GM12878 (cell line): ENCODE results near the gene SIK3. TPM values are rescaled to one million over a fixed set of nuclear protein-coding genes. Genes with fewer than 3 reads are reported as not detected.

Source experiments
- ATAC-seq: fragments of 200-7000 bp; cut with Tn5 transposase; 3 replicates; pipeline ENCODE4 v1.9.1; 2020; ENCODE audit warnings: mild to moderate bottlenecking, moderate library complexity
- BruUV-seq: library from RNA; stranded (reverse); fragments of 400-500 nt; replicated peaks from 2 replicates; lab custom pipeline; 2021; lab: Mats Ljungman, UMichigan
- CTCF ChIA-PET: fragments of 300-600 bp; sonication (Branson Sonifier 250); formaldehyde crosslinking; extraction: SDS; loops from one replicate; lab custom pipeline; 2021; ENCODE audit warnings: inconsistent platforms; lab: Yijun Ruan, JAX
- POLR2A ChIA-PET: fragments of 350-600 bp; formaldehyde crosslinking; extraction: SDS; loops from one replicate; lab custom pipeline; 2021; ENCODE audit warnings: inconsistent platforms; lab: Charles Lee
- RAD21 ChIA-PET: fragments of 300-600 bp; sonication (Branson Sonifier 250); formaldehyde crosslinking; loops from one replicate; lab custom pipeline; 2023; ENCODE audit warnings: antibody characterized with exemption; ENCODE audit not compliant: unreplicated experiment; lab: Charles Lee
- SMC1A ChIA-PET: fragments of 300-600 bp; sonication (Branson Sonifier 250); formaldehyde crosslinking; loops from one replicate; lab custom pipeline; 2023; ENCODE audit not compliant: unreplicated experiment, uncharacterized antibody; lab: Charles Lee
- DNase-seq: peaks from one replicate; pipeline ENCODE4 v3.0.0-alpha.2; 2011; ENCODE audit warnings: low read depth, low spot score
- FAIRE-seq: peaks from 3 replicates; lab custom pipeline; 2011; peaks lifted over from hg19 to GRCh38; lab: Jason Lieb, UNC
- H2AFZ ChIP-seq: 2 replicates; pipeline ENCODE4 v1.6.0; 2011; ENCODE audit warnings: low read depth, low read length, control low read depth; ENCODE audit not compliant: control insufficient read depth
- H3K27ac ChIP-seq: 2 replicates; pipeline ENCODE4 v1.5.1; 2011; ENCODE audit warnings: control low read depth; ENCODE audit not compliant: control insufficient read depth, insufficient read depth
- H3K27me3 ChIP-seq, 2 experiments: replicated peaks in 1 of 2; 2 replicates each; pipeline versions ENCODE4 v1.6.0 to v1.6.1; 2011; ENCODE audit warnings: low read length in 1 of 2; ENCODE audit not compliant: control insufficient read depth in 2 of 2, insufficient read depth in 2 of 2
- H3K36me3 ChIP-seq, 2 experiments: 2 replicates each; pipeline ENCODE4 v1.5.1; 2011; ENCODE audit warnings: low read length in 1 of 2; ENCODE audit not compliant: control insufficient read depth in 2 of 2, insufficient read depth in 2 of 2
- H3K4me1 ChIP-seq: 2 replicates; pipeline ENCODE4 v1.6.1; 2011; ENCODE audit warnings: mild to moderate bottlenecking, low read length, moderate library complexity, mixed read lengths; ENCODE audit not compliant: control insufficient read depth, insufficient read depth
- H3K4me2 ChIP-seq: 2 replicates; pipeline ENCODE4 v1.6.0; 2011; ENCODE audit warnings: control low read depth; ENCODE audit not compliant: control insufficient read depth, insufficient read depth
- H3K4me3 ChIP-seq: fragments of 200-600 bp; sonication (generic); 2 replicates; pipeline ENCODE4 v1.5.1; 2016
- H3K79me2 ChIP-seq: 2 replicates; pipeline ENCODE4 v1.6.0; 2011; ENCODE audit warnings: low read length; ENCODE audit not compliant: control insufficient read depth, insufficient read depth
- H3K9ac ChIP-seq: 2 replicates; pipeline ENCODE4 v1.8.0; 2011; ENCODE audit warnings: low read length, control low read depth, mixed read lengths; ENCODE audit not compliant: control insufficient read depth, insufficient read depth
- H3K9me3 ChIP-seq: replicated peaks from 3 replicates; pipeline ENCODE4 v1.5.1; 2011; ENCODE audit warnings: mild to moderate bottlenecking, low read length; ENCODE audit not compliant: control insufficient read depth, insufficient read depth
- H4K20me1 ChIP-seq: 2 replicates; pipeline ENCODE4 v1.6.0; 2011; ENCODE audit not compliant: control insufficient read depth, insufficient read depth
- BACH1 ChIP-seq: fragments of 450-650 bp; IDR thresholded peaks from 2 replicates; pipeline ENCODE4 v1.6.1; 2017; ENCODE audit warnings: mild to moderate bottlenecking, borderline replicate concordance
- BHLHE40 ChIP-seq, 2 experiments: fragments of 450-650 bp in 1 of 2; IDR thresholded peaks; 2 replicates each; pipeline ENCODE4 v1.6.1; 2011 to 2017; ENCODE audit warnings: low read depth in 2 of 2, borderline replicate concordance in 1 of 2, improper control_type of control experiment in 1 of 2, low read length in 1 of 2, mild to moderate bottlenecking in 1 of 2
- MEF2A ChIP-seq: IDR thresholded peaks from 2 replicates; pipeline ENCODE4 v1.6.1; 2011; ENCODE audit warnings: low read depth, mild to moderate bottlenecking, low read length, moderate library complexity; ENCODE audit not compliant: insufficient read depth
- MTA2 ChIP-seq: fragments of 450-650 bp; IDR thresholded peaks from 2 replicates; pipeline ENCODE4 v1.6.1; 2016; ENCODE audit warnings: low read depth, mild to moderate bottlenecking, moderate library complexity
- NRF1 ChIP-seq: conservative IDR thresholded peaks from 2 replicates; pipeline ENCODE4 v1.6.1; 2011; ENCODE audit warnings: mild to moderate bottlenecking, low read depth, low read length, improper control_type of control experiment
- RB1 ChIP-seq: fragments of 450-650 bp; formaldehyde crosslinking; IDR thresholded peaks from 2 replicates; pipeline ENCODE4 v1.6.1; 2017; ENCODE audit warnings: mild to moderate bottlenecking, borderline replicate concordance
- RBBP5 ChIP-seq: fragments of 200-600 bp; sonication (generic); conservative IDR thresholded peaks from 2 replicates; pipeline ENCODE4 v1.6.1; 2016
- RCOR1 ChIP-seq: conservative IDR thresholded peaks from 2 replicates; pipeline ENCODE4 v1.6.1; 2012; ENCODE audit warnings: low read depth, low read length, improper control_type of control experiment
- RFX5 ChIP-seq: IDR thresholded peaks from 2 replicates; pipeline ENCODE4 v1.6.1; 2011; ENCODE audit warnings: low read depth, low read length, improper control_type of control experiment
- SIX5 ChIP-seq: IDR thresholded peaks from 2 replicates; pipeline ENCODE4 v1.6.1; 2011; ENCODE audit warnings: mild to moderate bottlenecking, low read depth, low read length, moderate library complexity; ENCODE audit not compliant: severe bottlenecking
- SUPT20H ChIP-seq: IDR thresholded peaks from 2 replicates; pipeline ENCODE4 v1.6.1; 2011; ENCODE audit warnings: low read depth, mild to moderate bottlenecking, low read length, moderate library complexity, borderline replicate concordance; ENCODE audit not compliant: control insufficient read depth
- TBL1XR1 ChIP-seq: IDR thresholded peaks from 2 replicates; pipeline ENCODE4 v1.6.1; 2012; ENCODE audit warnings: low read depth, low read length, improper control_type of control experiment
- TCF12 ChIP-seq: IDR thresholded peaks from 2 replicates; pipeline ENCODE4 v1.6.1; 2011; ENCODE audit warnings: low read depth, mild to moderate bottlenecking, low read length
- in situ Hi-C: fragments of 300-500 bp; cut with MboI; formaldehyde crosslinking; loops from 9 replicates; pipeline ENCODE4 v1.14.3; 2018; ENCODE audit warnings: mixed read lengths
- intact Hi-C: fragments of 100-400 bp; cut with micrococcal nuclease; formaldehyde crosslinking; loops from one replicate; pipeline ENCODE4 v1.14.2; 2022; ENCODE audit not compliant: unreplicated experiment
- polyA plus RNA-seq, 11 experiments: library from polyadenylated mRNA; depleted of rRNA in 4 of 11; unstranded in 6 of 11; stranded (reverse) in 5 of 11; fragments of >200 nt; fragmentation: Nextera tagmentation in 4 of 11; fragmentation: Illumina TruSeq in 1 of 11; extraction: Ambion mirVana in 4 of 11; extraction: Trizol in 1 of 11; gene quantifications; 1 replicate in 1 of 11; 2 replicates in 10 of 11; pipeline versions ENCODE4 v1.2.1 to v1.2.3, GENCODE V29; 2011 to 2016; ENCODE audit warnings: inconsistent platforms in 2 of 11, missing spikeins in 2 of 11, low read depth in 1 of 11
- total RNA-seq, 4 experiments: library from RNA; depleted of rRNA in 3 of 4; stranded (reverse); fragments of >200 nt in 3 of 4; fragmentation: Illumina TruSeq in 1 of 4; extraction: Trizol in 1 of 4; gene quantifications; 2 replicates each; pipeline versions ENCODE4 v1.2.1 to v1.2.3, GENCODE V29; 2013 to 2021
- TF ChIP-seq, protein P1 (sequence below): fragments of 450-650 bp; conservative IDR thresholded peaks from 2 replicates; pipeline ENCODE4 v1.6.1; 2017; ENCODE audit warnings: mild to moderate bottlenecking, moderate library complexity
- TF ChIP-seq, protein P2 (sequence below): fragments of 450-650 bp; IDR thresholded peaks from 2 replicates; pipeline ENCODE4 v1.6.1; 2017; ENCODE audit warnings: mild to moderate bottlenecking, moderate library complexity
- TF ChIP-seq, protein P3 (sequence below): fragments of 450-650 bp; formaldehyde crosslinking; IDR thresholded peaks from 2 replicates; pipeline ENCODE4 v1.4.0; 2022; ENCODE audit warnings: mild to moderate bottlenecking, moderate library complexity

Gene SIK3
- total and polyA plus RNA-seq, 10 of the 15 experiments (the other 5 are each of a cell fraction or from before 2014, with no cell fraction given): 2.5 to 31.9 (median 11.1) TPM

- no peaks in the 10 kb centered on the region for H3K79me2 ChIP-seq
- no peak for TF ChIP-seq RB1
- TF ChIP-seq BACH1: no peak
- TF ChIP-seq MEF2A: no peak
- TF ChIP-seq, protein P1, sequence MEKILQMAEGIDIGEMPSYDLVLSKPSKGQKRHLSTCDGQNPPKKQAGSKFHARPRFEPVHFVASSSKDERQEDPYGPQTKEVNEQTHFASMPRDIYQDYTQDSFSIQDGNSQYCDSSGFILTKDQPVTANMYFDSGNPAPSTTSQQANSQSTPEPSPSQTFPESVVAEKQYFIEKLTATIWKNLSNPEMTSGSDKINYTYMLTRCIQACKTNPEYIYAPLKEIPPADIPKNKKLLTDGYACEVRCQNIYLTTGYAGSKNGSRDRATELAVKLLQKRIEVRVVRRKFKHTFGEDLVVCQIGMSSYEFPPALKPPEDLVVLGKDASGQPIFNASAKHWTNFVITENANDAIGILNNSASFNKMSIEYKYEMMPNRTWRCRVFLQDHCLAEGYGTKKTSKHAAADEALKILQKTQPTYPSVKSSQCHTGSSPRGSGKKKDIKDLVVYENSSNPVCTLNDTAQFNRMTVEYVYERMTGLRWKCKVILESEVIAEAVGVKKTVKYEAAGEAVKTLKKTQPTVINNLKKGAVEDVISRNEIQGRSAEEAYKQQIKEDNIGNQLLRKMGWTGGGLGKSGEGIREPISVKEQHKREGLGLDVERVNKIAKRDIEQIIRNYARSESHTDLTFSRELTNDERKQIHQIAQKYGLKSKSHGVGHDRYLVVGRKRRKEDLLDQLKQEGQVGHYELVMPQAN: no peak
- TF ChIP-seq SIX5: no peak
- TF ChIP-seq, protein P2, sequence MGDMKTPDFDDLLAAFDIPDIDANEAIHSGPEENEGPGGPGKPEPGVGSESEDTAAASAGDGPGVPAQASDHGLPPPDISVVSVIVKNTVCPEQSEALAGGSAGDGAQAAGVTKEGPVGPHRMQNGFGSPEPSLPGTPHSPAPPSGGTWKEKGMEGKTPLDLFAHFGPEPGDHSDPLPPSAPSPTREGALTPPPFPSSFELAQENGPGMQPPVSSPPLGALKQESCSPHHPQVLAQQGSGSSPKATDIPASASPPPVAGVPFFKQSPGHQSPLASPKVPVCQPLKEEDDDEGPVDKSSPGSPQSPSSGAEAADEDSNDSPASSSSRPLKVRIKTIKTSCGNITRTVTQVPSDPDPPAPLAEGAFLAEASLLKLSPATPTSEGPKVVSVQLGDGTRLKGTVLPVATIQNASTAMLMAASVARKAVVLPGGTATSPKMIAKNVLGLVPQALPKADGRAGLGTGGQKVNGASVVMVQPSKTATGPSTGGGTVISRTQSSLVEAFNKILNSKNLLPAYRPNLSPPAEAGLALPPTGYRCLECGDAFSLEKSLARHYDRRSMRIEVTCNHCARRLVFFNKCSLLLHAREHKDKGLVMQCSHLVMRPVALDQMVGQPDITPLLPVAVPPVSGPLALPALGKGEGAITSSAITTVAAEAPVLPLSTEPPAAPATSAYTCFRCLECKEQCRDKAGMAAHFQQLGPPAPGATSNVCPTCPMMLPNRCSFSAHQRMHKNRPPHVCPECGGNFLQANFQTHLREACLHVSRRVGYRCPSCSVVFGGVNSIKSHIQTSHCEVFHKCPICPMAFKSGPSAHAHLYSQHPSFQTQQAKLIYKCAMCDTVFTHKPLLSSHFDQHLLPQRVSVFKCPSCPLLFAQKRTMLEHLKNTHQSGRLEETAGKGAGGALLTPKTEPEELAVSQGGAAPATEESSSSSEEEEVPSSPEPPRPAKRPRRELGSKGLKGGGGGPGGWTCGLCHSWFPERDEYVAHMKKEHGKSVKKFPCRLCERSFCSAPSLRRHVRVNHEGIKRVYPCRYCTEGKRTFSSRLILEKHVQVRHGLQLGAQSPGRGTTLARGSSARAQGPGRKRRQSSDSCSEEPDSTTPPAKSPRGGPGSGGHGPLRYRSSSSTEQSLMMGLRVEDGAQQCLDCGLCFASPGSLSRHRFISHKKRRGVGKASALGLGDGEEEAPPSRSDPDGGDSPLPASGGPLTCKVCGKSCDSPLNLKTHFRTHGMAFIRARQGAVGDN: no peak
- TF ChIP-seq RBBP5: no peak
- no peak for TF ChIP-seq BHLHE40 (IDR thresholded peaks at IDR 0.05; ENCODE audit: borderline replicate concordance in 1 of 2, low read depth in 2 of 2, low read length in 1 of 2)
- TF ChIP-seq TBL1XR1: no peak
- TF ChIP-seq NRF1: no peak
- TF ChIP-seq SUPT20H: no peak
- TF ChIP-seq, protein P3, sequence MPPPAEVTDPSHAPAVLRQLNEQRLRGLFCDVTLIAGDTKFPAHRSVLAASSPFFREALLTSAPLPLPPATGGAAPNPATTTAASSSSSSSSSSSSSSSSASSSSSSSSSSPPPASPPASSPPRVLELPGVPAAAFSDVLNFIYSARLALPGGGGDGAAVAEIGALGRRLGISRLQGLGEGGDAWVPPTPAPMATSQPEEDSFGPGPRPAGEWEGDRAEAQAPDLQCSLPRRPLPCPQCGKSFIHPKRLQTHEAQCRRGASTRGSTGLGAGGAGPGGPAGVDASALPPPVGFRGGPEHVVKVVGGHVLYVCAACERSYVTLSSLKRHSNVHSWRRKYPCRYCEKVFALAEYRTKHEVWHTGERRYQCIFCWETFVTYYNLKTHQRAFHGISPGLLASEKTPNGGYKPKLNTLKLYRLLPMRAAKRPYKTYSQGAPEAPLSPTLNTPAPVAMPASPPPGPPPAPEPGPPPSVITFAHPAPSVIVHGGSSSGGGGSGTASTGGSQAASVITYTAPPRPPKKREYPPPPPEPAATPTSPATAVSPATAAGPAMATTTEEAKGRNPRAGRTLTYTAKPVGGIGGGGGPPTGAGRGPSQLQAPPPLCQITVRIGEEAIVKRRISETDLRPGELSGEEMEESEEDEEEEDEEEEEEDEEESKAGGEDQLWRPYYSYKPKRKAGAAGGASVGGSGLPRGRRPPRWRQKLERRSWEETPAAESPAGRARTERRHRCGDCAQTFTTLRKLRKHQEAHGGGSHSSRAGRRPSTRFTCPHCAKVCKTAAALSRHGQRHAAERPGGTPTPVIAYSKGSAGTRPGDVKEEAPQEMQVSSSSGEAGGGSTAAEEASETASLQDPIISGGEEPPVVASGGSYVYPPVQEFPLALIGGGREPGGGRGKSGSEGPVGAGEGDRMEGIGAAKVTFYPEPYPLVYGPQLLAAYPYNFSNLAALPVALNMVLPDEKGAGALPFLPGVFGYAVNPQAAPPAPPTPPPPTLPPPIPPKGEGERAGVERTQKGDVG (CRISPR knock-in tag): no peak
- no peak for TF ChIP-seq RCOR1
- TF ChIP-seq MTA2: no peak
- TF ChIP-seq TCF12: no peak
- TF ChIP-seq RFX5: no peak
Observed at GRCh38 chr11:116913000-116913399, 185.2 kb downstream of the SIK3 start.

More at GRCh38 chr11:116913000-116913399, 185.2 kb downstream of the SIK3 start:
- no TSS peak for BruUV-seq
- Histone ChIP-seq H3K4me1 (no peaks in the 10 kb centered on the region), H3K4me2 (no peak overlapping the region), H2AFZ (no peak overlapping the region), H3K9me3 (no peaks in the 10 kb centered on the region), H3K27ac (no peak overlapping the region), H3K9ac (no peak overlapping the region), H3K36me3 (no peaks in the 10 kb centered on the region), H3K4me3 (no peak overlapping the region), H3K27me3 (no peaks in the 10 kb centered on the region), H4K20me1 (no peaks in the 10 kb centered on the region)
- ChIA-PET SMC1A (interaction anchor here (1.0 to 1.3 kb wide), 3 partner anchors 11 to 147 kb away, joined by 3 read pairs; no protein-coding TSS in a partner anchor), POLR2A (no interaction called here), RAD21 (interaction anchor here (0.6 kb wide), 1 partner anchor 220 kb away, joined by 3 read pairs; no protein-coding TSS in a partner anchor), CTCF (interaction anchor here (0.7 kb wide), 1 partner anchor 215 kb away, joined by 3 read pairs; no protein-coding TSS in a partner anchor)
- FAIRE-seq: no peak
- DNase-seq: no peak
- intact Hi-C loops (no loop called here), in situ Hi-C loops (no loop called here)
- ATAC-seq: no peak
